B cell (primary cell): ENCODE data around the gene ELMO1.

Source experiments
- EZH2 ChIP-seq: IDR thresholded peaks from 2 replicates; pipeline ENCODE4 v1.6.1; 2012; ENCODE audit warnings: borderline replicate concordance, low read depth, mild to moderate bottlenecking, moderate library complexity, low read length; ENCODE audit not compliant: insufficient read depth, poor library complexity, severe bottlenecking
- TF ChIP-seq, protein P1 (sequence below): fragments of 200-600 bp; IDR thresholded peaks from one replicate; pipeline ENCODE4 v1.8.0; 2022; ENCODE audit warnings: antibody characterized with exemption, mild to moderate bottlenecking

- TF ChIP-seq, protein P1, sequence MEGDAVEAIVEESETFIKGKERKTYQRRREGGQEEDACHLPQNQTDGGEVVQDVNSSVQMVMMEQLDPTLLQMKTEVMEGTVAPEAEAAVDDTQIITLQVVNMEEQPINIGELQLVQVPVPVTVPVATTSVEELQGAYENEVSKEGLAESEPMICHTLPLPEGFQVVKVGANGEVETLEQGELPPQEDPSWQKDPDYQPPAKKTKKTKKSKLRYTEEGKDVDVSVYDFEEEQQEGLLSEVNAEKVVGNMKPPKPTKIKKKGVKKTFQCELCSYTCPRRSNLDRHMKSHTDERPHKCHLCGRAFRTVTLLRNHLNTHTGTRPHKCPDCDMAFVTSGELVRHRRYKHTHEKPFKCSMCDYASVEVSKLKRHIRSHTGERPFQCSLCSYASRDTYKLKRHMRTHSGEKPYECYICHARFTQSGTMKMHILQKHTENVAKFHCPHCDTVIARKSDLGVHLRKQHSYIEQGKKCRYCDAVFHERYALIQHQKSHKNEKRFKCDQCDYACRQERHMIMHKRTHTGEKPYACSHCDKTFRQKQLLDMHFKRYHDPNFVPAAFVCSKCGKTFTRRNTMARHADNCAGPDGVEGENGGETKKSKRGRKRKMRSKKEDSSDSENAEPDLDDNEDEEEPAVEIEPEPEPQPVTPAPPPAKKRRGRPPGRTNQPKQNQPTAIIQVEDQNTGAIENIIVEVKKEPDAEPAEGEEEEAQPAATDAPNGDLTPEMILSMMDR: no peak
- TF ChIP-seq EZH2: no peak
Observed at GRCh38 chr7:37061849-37062559, 386.7 kb downstream of the ELMO1 start.
